GM18505 (cell line): ENCODE results near the gene TXNRD1.

Source experiments
- ATAC-seq: cut with Tn5 transposase; IDR thresholded peaks from one replicate; pipeline ENCODE4 v1.9.1; 2021; ENCODE audit not compliant: unreplicated experiment
- POLR2A ChIP-seq: IDR thresholded peaks from 4 replicates; pipeline ENCODE4 v1.6.1; 2011; ENCODE audit warnings: borderline replicate concordance; ENCODE audit not compliant: insufficient read depth, insufficient read length; ENCODE audit errors: extremely low read depth

Gene TXNRD1

GRCh38 chr12:104334581-104334980 is 119.0 kb downstream of the TXNRD1 start:
- ATAC-seq: no peak
- no peak for TF ChIP-seq POLR2A

- TF ChIP-seq POLR2A: no peak
- ATAC-seq: no peak
Measured at GRCh38 chr12:104336115-104336514, 120.5 kb downstream of the TXNRD1 start.

- no peak for ATAC-seq
- no peak for TF ChIP-seq POLR2A
Measured at GRCh38 chr12:104337030-104337558, 121.5 kb downstream of the TXNRD1 start.

- TF ChIP-seq POLR2A: no peak
- no peak for ATAC-seq
Measured at GRCh38 chr12:104339663-104340062, 124.1 kb downstream of the TXNRD1 start.

GRCh38 chr12:104340177-104340576 is 124.6 kb downstream of the TXNRD1 start:
- ATAC-seq: no peak
- TF ChIP-seq POLR2A: no peak

- TF ChIP-seq POLR2A: no peak
- ATAC-seq: no peak
Measured at GRCh38 chr12:104340925-104341611, 125.5 kb downstream of the TXNRD1 start.

GRCh38 chr12:104342147-104342546 is 126.6 kb downstream of the TXNRD1 start:
- ATAC-seq: no peak
- TF ChIP-seq POLR2A: no peak

GRCh38 chr12:104342635-104343249 is 127.2 kb downstream of the TXNRD1 start:
- no peak for TF ChIP-seq POLR2A
- ATAC-seq: no peak

- no peak for ATAC-seq
- no peak for TF ChIP-seq POLR2A
Measured at GRCh38 chr12:104344682-104345081, 129.1 kb downstream of the TXNRD1 start.

- ATAC-seq: no peak
- no peak for TF ChIP-seq POLR2A
Measured at GRCh38 chr12:104345234-104346066, 129.9 kb downstream of the TXNRD1 start.

GRCh38 chr12:104347374-104348075 is 131.9 kb downstream of the TXNRD1 start:
- TF ChIP-seq POLR2A: no peak
- no peak for ATAC-seq

- ATAC-seq: no peak
- no peak for TF ChIP-seq POLR2A
Measured at GRCh38 chr12:104348283-104348993, 132.9 kb downstream of the TXNRD1 start.
